GM13976 (cell line): ENCODE data around the gene ACACA.

Experiments used
- DNase-seq: peaks from one replicate; pipeline ENCODE4 v3.0.0; 2012; ENCODE audit warnings: low spot score
- CTCF ChIP-seq: IDR thresholded peaks from 2 replicates; pipeline ENCODE4 v1.5.1; 2012; ENCODE audit warnings: borderline replicate concordance, mild to moderate bottlenecking; ENCODE audit not compliant: insufficient read depth; ENCODE audit errors: extremely low read depth, missing control alignments, control extremely low read depth
- in situ Hi-C: fragments of 300-500 bp; cut with MboI; formaldehyde crosslinking; loops from one replicate; pipeline ENCODE4 v1.12.0; 2022; ENCODE audit warnings: low sequenced_read_pairs, mixed read lengths, inconsistent platforms; ENCODE audit not compliant: unreplicated experiment

The ACACA gene

GRCh38 chr17:37188157-37188556, 218.5 kb downstream of the ACACA start:
- DNase-seq, result no peak
- in situ Hi-C loops, result no loop called here
- TF ChIP-seq CTCF, result no peak

DNA sequence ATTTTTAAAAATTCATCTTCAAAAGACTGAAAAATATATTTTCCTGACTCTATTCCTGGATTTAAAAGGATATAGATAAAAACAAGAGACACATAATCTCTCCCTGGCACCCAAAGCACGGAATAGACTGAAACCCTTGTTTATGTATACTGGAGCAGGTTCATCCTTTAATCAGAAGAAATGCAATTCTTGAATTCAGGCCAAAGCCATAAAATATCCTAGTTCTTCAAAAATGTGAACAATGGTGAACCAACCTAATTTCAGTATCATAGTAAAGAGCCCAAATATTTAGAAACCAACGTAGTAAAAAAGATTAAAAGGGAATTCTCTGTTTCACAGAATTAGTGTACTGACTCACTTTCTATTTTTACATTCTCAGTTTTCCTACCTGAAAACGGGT, 219.4 kb downstream of the ACACA start:
- no peak for TF ChIP-seq CTCF
- in situ Hi-C loops, result no loop called here

DNA sequence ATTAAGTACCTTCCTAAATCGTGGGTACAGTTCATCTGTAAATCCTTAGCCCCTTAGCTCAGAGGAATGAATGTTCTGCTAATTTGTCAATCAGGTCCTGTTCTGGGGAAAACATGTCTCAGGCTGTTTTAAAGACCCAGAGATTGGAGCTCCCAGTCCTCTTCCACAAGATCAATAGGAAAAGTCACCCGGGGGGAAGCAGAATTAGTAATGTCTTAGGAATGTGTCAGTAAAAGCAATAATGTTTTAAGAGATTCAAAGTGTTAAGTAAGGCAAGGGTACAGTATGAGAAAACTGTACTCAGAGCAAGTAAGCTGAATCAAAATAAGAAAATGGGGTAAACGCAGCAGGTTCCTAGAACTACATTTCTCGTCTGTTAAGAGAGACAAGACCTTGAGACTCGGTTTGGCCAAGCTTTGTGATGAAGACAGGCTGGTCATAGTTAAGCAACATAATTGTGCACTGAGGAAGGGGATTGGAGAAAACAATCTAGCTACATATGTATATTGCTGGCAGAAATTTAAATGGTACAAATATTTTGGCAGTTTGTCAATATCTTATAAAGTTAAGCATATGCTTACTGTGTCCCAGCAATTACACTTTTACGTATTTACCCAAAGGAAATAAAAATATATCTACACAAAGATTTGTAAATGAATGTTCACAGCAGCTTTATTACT, 223.7 kb downstream of the ACACA start:
- TF ChIP-seq CTCF, result no peak
- in situ Hi-C loops, result no loop called here

More for the DNA sequence above, 219.4 kb downstream of the ACACA start:
- DNase-seq, result no peak

DNA sequence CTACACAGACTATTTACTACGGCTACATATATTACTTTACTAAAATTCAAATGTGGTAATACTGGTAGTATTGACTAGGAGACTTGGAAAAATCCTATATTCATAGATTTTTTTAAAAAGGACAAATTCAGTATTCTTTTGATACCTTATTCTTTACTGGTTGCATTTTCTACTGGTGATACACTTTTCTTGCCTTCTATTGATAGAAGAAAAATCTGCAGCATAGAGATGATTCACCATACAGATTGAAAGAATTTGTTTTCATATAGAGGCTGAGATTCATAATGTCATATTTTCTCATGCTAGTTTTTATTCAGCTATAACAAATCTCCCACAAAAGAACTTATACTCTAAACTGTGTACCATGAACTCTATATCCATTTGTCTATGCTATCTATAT, 226.3 kb downstream of the ACACA start:
- in situ Hi-C loops, result no loop called here
- TF ChIP-seq CTCF, result no peak
- no peak for DNase-seq

More for the DNA sequence above, 223.7 kb downstream of the ACACA start:
- DNase-seq, result no peak

DNA sequence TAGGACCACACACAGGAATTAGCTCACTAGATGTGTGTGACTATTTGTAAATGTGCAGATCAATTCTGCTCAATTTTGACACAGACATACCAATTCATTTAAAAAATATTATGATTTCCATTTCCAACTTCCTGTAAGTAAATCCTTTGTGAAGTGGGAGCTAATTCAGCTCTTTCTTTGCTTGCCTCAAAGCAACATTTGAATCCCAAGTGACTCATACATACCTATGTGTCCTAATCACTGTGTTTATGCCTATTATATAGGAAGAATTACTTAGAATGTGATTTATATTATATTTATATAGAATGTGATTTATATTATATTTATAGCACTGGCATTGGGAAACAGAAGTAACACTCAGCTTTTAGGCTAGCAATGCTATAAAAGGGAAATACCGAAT, 226.7 kb downstream of the ACACA start:
- DNase-seq, result no peak
- no peak for TF ChIP-seq CTCF
- in situ Hi-C loops, result no loop called here

DNA sequence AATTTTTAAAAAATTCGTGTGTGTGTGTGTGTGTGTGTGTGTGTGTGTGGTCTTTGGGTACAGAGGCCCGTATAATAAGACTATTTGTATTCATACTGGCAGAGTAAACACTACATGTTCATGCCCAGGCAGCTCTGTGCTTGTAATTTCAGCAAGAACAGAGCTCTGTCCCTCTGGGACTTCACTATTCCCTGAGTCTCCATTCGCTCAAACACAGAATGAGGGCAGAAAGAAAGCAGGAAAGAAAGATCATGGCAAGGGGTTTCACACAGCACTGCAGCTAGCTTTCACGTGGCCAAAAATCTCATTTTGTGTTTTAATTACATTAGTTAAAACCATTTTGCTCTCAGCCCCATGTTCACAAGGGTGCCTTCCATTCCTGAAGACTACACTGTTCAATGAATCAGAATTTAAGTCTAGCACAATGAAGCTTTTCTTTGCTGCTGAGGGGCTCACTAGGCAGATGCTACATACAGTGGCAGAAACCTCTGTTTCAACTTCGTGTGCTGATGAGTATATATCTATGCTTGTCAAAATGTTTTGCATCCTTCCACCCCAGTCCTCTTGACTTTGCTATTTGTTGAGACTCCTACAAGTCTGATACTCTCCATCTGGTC, 229.3 kb downstream of the ACACA start:
- no peak for TF ChIP-seq CTCF
- no peak for DNase-seq
- in situ Hi-C loops, result no loop called here
